ENCODE data around the gene NTPCR.

The NTPCR gene

GRCh38 chr1:232965124-232965911, 14.9 kb downstream of the NTPCR start:
- Mint-ChIP-seq H3K4me3 (no peak overlapping the region), H3K4me1 (ENCODE audit: low read depth) (peaks cover 28% of the 10 kb centered on the region), H3K36me3 (ENCODE audit: low read depth) (peaks cover 73% of the 10 kb centered on the region), H3K9me3 (no peaks in the 10 kb centered on the region), H3K27me3 (no peaks in the 10 kb centered on the region), H3K27ac (peak overlapping the region; percentile 4)
- no peak for DNase-seq

- no peak for DNase-seq
- Mint-ChIP-seq H3K27ac (no peak overlapping the region), H3K36me3 (ENCODE audit: low read depth) (peaks cover 74% of the 10 kb centered on the region), H3K27me3 (no peaks in the 10 kb centered on the region), H3K9me3 (no peaks in the 10 kb centered on the region), H3K4me1 (ENCODE audit: low read depth) (peaks cover 28% of the 10 kb centered on the region), H3K4me3 (no peak overlapping the region)
These were observed 15.5 kb downstream of the NTPCR start for GRCh38 chr1:232965912-232966217.

- no peak overlapping the region for H3K27ac Mint-ChIP-seq
- H3K36me3 Mint-ChIP-seq (ENCODE audit: low read depth) = peaks cover 77% of the 10 kb centered on the region
These were observed 16.3 kb downstream of the NTPCR start for GRCh38 chr1:232966663-232967062.

GRCh38 chr1:232968391-232968790, 18.0 kb downstream of the NTPCR start:
- peaks cover 84% of the 10 kb centered on the region for H3K36me3 Mint-ChIP-seq (ENCODE audit: low read depth)
- H3K27ac Mint-ChIP-seq = no peak overlapping the region
- H3K4me3 Mint-ChIP-seq = no peak overlapping the region
- peaks cover 11% of the 10 kb centered on the region for H3K9me3 Mint-ChIP-seq
- no peaks in the 10 kb centered on the region for H3K27me3 Mint-ChIP-seq
- H3K4me1 Mint-ChIP-seq (ENCODE audit: low read depth) = peaks cover 10% of the 10 kb centered on the region
- no peak for DNase-seq

More at GRCh38 chr1:232966663-232967062, 16.3 kb downstream of the NTPCR start:
- no peak for DNase-seq
- Mint-ChIP-seq H3K4me1 (ENCODE audit: low read depth) (peaks cover 25% of the 10 kb centered on the region), H3K4me3 (no peak overlapping the region), H3K9me3 (no peaks in the 10 kb centered on the region), H3K27me3 (no peaks in the 10 kb centered on the region)

GRCh38 chr1:232968965-232969364, 18.6 kb downstream of the NTPCR start:
- H3K4me1 Mint-ChIP-seq (ENCODE audit: low read depth) = peaks cover 7% of the 10 kb centered on the region
- H3K36me3 Mint-ChIP-seq (ENCODE audit: low read depth) = peaks cover 87% of the 10 kb centered on the region
- H3K27ac Mint-ChIP-seq = no peak overlapping the region
- H3K9me3 Mint-ChIP-seq = peaks cover 17% of the 10 kb centered on the region
- DNase-seq = no peak
- H3K4me3 Mint-ChIP-seq = no peak overlapping the region
- no peaks in the 10 kb centered on the region for H3K27me3 Mint-ChIP-seq

GRCh38 chr1:232969799-232970198, 19.4 kb downstream of the NTPCR start:
- peaks cover 21% of the 10 kb centered on the region for H3K9me3 Mint-ChIP-seq
- H3K36me3 Mint-ChIP-seq (ENCODE audit: low read depth) = peaks cover 91% of the 10 kb centered on the region
- H3K27ac Mint-ChIP-seq = no peak overlapping the region
- no peaks in the 10 kb centered on the region for H3K27me3 Mint-ChIP-seq
- peaks cover 6% of the 10 kb centered on the region for H3K4me1 Mint-ChIP-seq (ENCODE audit: low read depth)
- no peak overlapping the region for H3K4me3 Mint-ChIP-seq
- no peak for DNase-seq

- DNase-seq = no peak
- Mint-ChIP-seq H3K4me3 (no peak overlapping the region), H3K4me1 (ENCODE audit: low read depth) (peaks cover 1% of the 10 kb centered on the region), H3K27ac (no peak overlapping the region), H3K27me3 (no peaks in the 10 kb centered on the region), H3K9me3 (peaks cover 21% of the 10 kb centered on the region), H3K36me3 (ENCODE audit: low read depth) (peaks cover 90% of the 10 kb centered on the region)
These were observed 20.1 kb downstream of the NTPCR start for GRCh38 chr1:232970508-232970907.

GRCh38 chr1:232973652-232974611, 23.5 kb downstream of the NTPCR start:
- no peak overlapping the region for H3K27ac Mint-ChIP-seq
- peaks cover 16% of the 10 kb centered on the region for H3K4me1 Mint-ChIP-seq (ENCODE audit: low read depth)
- peaks cover 21% of the 10 kb centered on the region for H3K9me3 Mint-ChIP-seq
- no peak for DNase-seq
- peaks cover 90% of the 10 kb centered on the region for H3K36me3 Mint-ChIP-seq (ENCODE audit: low read depth)
- no peaks in the 10 kb centered on the region for H3K27me3 Mint-ChIP-seq
- H3K4me3 Mint-ChIP-seq = no peak overlapping the region

DNA sequence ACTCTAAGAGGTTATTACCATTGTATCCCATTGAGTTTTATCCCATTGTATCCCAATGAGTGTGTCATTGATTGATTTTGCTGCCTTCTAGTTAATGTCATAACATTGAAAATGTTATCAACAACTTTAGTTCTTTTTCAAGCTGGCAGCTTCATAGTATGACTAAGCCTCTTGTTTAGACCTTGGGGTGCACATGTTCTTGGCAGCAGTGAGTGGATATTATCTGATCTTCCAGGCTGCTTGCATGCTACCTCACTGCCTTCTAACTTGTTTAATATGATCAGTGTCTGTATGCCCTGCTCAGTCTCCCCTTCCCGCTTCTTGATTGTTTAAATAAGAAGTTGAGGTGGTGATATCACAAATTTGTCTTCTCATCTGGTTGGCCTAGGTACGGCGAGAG, 24.6 kb downstream of the NTPCR start:
- no peak overlapping the region for H3K27ac Mint-ChIP-seq
- no peak for DNase-seq
- peaks cover 21% of the 10 kb centered on the region for H3K9me3 Mint-ChIP-seq
- H3K4me3 Mint-ChIP-seq = no peak overlapping the region
- peaks cover 19% of the 10 kb centered on the region for H3K4me1 Mint-ChIP-seq (ENCODE audit: low read depth)
- no peaks in the 10 kb centered on the region for H3K27me3 Mint-ChIP-seq
- peaks cover 88% of the 10 kb centered on the region for H3K36me3 Mint-ChIP-seq (ENCODE audit: low read depth)

GRCh38 chr1:232978091-232978634, 27.8 kb downstream of the NTPCR start:
- Mint-ChIP-seq H3K27ac (peak overlapping the region; percentile 78), H3K9me3 (peaks cover 12% of the 10 kb centered on the region), H3K4me1 (ENCODE audit: low read depth) (peaks cover 19% of the 10 kb centered on the region), H3K27me3 (no peaks in the 10 kb centered on the region), H3K36me3 (ENCODE audit: low read depth) (peaks cover 69% of the 10 kb centered on the region), H3K4me3 (no peak overlapping the region)
- no peak for DNase-seq

DNA sequence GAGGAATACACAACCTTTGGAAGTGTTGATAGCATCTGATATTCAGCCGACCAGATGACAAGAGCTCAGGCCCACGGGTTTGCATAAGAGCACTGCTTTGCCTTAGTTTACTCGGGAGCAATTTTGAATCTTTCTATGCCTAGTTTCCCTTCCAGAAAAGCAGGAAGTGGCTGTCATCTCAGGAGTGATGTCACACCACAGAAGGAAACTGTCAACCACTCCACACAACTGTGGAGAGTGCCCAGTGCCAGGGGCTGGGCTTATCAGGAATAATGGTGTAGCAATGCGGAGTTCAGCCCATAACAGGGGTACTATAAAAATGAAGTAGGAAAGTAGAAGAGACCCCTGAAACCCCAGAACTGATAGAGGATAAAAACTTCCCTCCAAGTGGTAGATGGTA, 28.4 kb downstream of the NTPCR start:
- Mint-ChIP-seq H3K27ac (peak overlapping the region; percentile 81), H3K4me3 (no peak overlapping the region), H3K4me1 (ENCODE audit: low read depth) (peaks cover 19% of the 10 kb centered on the region), H3K9me3 (peaks cover 5% of the 10 kb centered on the region), H3K36me3 (ENCODE audit: low read depth) (peaks cover 67% of the 10 kb centered on the region), H3K27me3 (no peaks in the 10 kb centered on the region)
- DNase-seq = no peak

DNA sequence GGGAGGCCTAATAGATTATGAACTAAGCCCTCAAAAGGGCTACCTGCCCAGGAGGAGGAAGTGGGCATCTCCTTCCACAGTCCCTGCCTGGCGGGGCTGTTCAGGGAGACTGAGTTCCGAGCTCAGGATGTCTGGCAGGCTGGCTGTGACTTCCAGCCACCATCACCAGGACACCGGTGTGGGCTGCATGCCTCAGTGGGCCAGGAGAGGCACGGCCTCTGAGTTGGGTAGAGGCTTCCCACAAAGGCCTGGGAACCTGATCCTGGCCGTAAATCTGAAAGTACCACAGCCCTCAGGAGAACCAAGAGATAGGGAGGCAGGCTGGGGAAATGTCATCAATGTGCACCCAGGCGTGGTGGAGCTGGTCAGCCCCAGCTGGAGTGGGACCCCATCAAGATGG, 29.1 kb downstream of the NTPCR start:
- Mint-ChIP-seq H3K4me1 (ENCODE audit: low read depth) (peaks cover 19% of the 10 kb centered on the region), H3K27ac (no peak overlapping the region), H3K9me3 (no peaks in the 10 kb centered on the region), H3K4me3 (no peak overlapping the region), H3K27me3 (no peaks in the 10 kb centered on the region), H3K36me3 (ENCODE audit: low read depth) (peaks cover 67% of the 10 kb centered on the region)
- no peak for DNase-seq

DNA sequence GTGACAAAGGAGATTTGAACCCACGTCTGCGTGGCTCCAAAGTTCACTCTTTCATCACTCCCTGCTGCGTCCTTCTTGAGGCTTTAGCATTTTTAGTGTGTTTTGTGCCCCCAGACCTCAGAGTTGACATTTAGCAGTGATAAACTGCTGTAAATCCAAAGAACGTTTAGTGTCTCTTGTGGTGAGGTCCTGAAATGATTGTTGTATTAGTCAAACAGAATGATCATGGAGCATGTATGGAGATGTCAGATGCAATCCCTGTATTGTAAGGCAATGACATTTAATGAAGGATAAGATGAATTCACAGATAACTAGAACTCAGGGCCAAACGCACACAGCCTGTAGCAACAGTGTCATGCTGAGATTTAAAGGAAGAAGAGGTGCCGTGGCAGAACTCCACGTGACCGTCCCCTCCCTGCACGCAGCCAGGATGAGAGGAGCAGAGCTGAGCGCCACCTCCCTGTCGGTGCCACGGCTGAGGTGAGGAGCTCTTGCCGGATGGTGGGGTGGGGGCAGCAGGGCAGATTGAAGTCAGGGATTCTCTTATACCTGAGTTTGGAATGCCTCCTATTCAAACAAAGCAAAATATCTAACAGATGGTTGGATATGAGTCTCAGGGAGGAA, 30.1 kb downstream of the NTPCR start:
- Mint-ChIP-seq H3K4me1 (ENCODE audit: low read depth) (peaks cover 17% of the 10 kb centered on the region), H3K27me3 (no peaks in the 10 kb centered on the region), H3K9me3 (no peaks in the 10 kb centered on the region), H3K36me3 (ENCODE audit: low read depth) (peaks cover 64% of the 10 kb centered on the region), H3K27ac (no peak overlapping the region), H3K4me3 (no peak overlapping the region)
- DNase-seq = no peak

DNA sequence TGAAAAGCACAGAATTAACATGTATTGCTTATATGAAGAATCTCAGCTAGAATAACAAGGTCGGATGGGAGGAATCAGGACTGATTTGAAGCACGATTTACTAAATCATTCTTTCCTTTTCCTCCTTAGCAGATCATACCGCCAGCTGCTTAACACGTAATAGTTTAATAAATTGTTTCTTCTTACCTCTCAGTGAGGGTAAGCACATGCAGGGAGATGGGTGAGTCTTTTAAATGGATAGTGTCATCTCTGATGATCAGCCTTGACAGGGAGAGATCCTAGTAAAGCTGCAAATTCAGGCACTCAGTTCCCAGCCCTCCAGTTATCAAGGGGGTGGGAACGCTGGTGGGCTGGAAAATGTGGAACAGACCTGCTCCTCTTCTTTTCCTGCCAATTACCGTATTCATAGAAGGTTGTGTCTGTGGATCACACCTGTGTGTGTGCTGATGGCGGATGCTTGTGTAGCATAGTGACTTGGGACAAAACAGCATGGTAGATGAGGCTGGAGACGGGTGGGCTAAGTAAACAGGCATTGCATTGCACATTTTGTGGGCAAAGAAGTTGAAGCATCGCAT, 30.7 kb downstream of the NTPCR start:
- peaks cover 67% of the 10 kb centered on the region for H3K36me3 Mint-ChIP-seq (ENCODE audit: low read depth)
- H3K27ac Mint-ChIP-seq = no peak overlapping the region
- DNase-seq = no peak
- no peaks in the 10 kb centered on the region for H3K9me3 Mint-ChIP-seq
- H3K27me3 Mint-ChIP-seq = no peaks in the 10 kb centered on the region
- H3K4me3 Mint-ChIP-seq = no peak overlapping the region
- H3K4me1 Mint-ChIP-seq (ENCODE audit: low read depth) = peaks cover 17% of the 10 kb centered on the region
